Prostate gland (tissue), 2 donors: Measurements from ENCODE around the gene ZNF469.

Source experiments
- POLR2A ChIP-seq: fragments of 450-650 bp; IDR thresholded peaks from one replicate; pipeline ENCODE4 v1.6.1; 2016; ENCODE audit warnings: antibody characterized with exemption, mild to moderate bottlenecking
- POLR2AphosphoS5 ChIP-seq: sonication (generic); formaldehyde crosslinking; IDR thresholded peaks from one replicate; pipeline ENCODE4 v1.6.1; 2017; ENCODE audit warnings: antibody characterized with exemption
- TF ChIP-seq, protein P1 (sequence below), 4 experiments: fragments of 200-600 bp in 2 of 4; fragments of 450-650 bp in 2 of 4; sonication (generic) in 2 of 4; IDR thresholded peaks; 1 replicate in 3 of 4; 2 replicates in 1 of 4; pipeline ENCODE4 v1.5.1; 2016 to 2019; ENCODE audit warnings: antibody characterized with exemption in 4 of 4, mild to moderate bottlenecking in 2 of 4, moderate library complexity in 2 of 4

GRCh38 chr16:88428616-88429386, 46.0 kb downstream of the ZNF469 start:
- no peak for TF ChIP-seq POLR2A
- TF ChIP-seq, protein P1, sequence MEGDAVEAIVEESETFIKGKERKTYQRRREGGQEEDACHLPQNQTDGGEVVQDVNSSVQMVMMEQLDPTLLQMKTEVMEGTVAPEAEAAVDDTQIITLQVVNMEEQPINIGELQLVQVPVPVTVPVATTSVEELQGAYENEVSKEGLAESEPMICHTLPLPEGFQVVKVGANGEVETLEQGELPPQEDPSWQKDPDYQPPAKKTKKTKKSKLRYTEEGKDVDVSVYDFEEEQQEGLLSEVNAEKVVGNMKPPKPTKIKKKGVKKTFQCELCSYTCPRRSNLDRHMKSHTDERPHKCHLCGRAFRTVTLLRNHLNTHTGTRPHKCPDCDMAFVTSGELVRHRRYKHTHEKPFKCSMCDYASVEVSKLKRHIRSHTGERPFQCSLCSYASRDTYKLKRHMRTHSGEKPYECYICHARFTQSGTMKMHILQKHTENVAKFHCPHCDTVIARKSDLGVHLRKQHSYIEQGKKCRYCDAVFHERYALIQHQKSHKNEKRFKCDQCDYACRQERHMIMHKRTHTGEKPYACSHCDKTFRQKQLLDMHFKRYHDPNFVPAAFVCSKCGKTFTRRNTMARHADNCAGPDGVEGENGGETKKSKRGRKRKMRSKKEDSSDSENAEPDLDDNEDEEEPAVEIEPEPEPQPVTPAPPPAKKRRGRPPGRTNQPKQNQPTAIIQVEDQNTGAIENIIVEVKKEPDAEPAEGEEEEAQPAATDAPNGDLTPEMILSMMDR (IDR thresholded peaks at IDR 0.05), result no peak
- no peak for TF ChIP-seq POLR2AphosphoS5
